Bronchial epithelial cell (primary cell): Measurements from ENCODE around the gene NOXA1. TPM values are rescaled to one million over a fixed set of nuclear protein-coding genes. Genes with fewer than 3 reads are reported as not detected.
A peak's percentile ranks its signal among the peaks of the same experiment; 100 is the strongest.

Source experiments
- DNase-seq: peaks from one replicate; pipeline ENCODE4 v3.0.0-alpha.2; 2010; ENCODE audit warnings: low read depth
- FAIRE-seq: peaks from 2 replicates; lab custom pipeline; 2011; peaks lifted over from hg19 to GRCh38; lab: Jason Lieb, UNC
- H3K27me3 ChIP-seq: 2 replicates; pipeline ENCODE4 v1.5.1; 2011; ENCODE audit warnings: low read length; ENCODE audit not compliant: control insufficient read depth, insufficient read depth
- H3K36me3 ChIP-seq: 2 replicates; pipeline ENCODE4 v1.5.1; 2011; ENCODE audit warnings: low read length; ENCODE audit not compliant: control insufficient read depth, insufficient read depth
- H3K4me3 ChIP-seq: 2 replicates; pipeline ENCODE4 v1.5.1; 2011; ENCODE audit warnings: mild to moderate bottlenecking, low read depth, low read length, control low read depth
- CTCF ChIP-seq: IDR thresholded peaks from 2 replicates; pipeline ENCODE4 v1.5.1; 2011; ENCODE audit warnings: mild to moderate bottlenecking, moderate library complexity, low read length, control low read depth, inconsistent platforms; ENCODE audit not compliant: insufficient read depth, severe bottlenecking
- total RNA-seq: library from RNA; depleted of rRNA; stranded (reverse); fragments of >200 nt; gene quantifications from 2 replicates; pipeline ENCODE4 v1.2.1, GENCODE V29; 2014

NOXA1 gene
- total RNA-seq, 1 donor from 2014 or later = 0.53 TPM

- H3K27me3 ChIP-seq = no peaks in the 10 kb centered on the region
- DNase-seq (no peak), FAIRE-seq (no peak)
- no peak for TF ChIP-seq CTCF
- peaks cover 25% of the 10 kb centered on the region for H3K36me3 ChIP-seq
- H3K4me3 ChIP-seq = no peak overlapping the region
Observed at GRCh38 chr9:137455359-137455991, 32.3 kb downstream of the NOXA1 start.

GRCh38 chr9:137456061-137456863 lies 33.1 kb downstream of the NOXA1 start:
- peaks cover 25% of the 10 kb centered on the region for H3K36me3 ChIP-seq
- DNase-seq (no peak), FAIRE-seq (no peak)
- no peak overlapping the region for H3K4me3 ChIP-seq
- TF ChIP-seq CTCF = no peak
- H3K27me3 ChIP-seq = no peaks in the 10 kb centered on the region

- Histone ChIP-seq H3K36me3 (peaks cover 25% of the 10 kb centered on the region), H3K27me3 (no peaks in the 10 kb centered on the region), H3K4me3 (no peak overlapping the region)
- no peak for DNase-seq
- TF ChIP-seq CTCF = no peak
- no peak for FAIRE-seq
Observed at GRCh38 chr9:137456864-137457405, 33.7 kb downstream of the NOXA1 start.

GRCh38 chr9:137457406-137458193 lies 34.4 kb downstream of the NOXA1 start:
- no peak for TF ChIP-seq CTCF
- no peak for FAIRE-seq
- no peak for DNase-seq
- peak overlapping the region; percentile 88 for H3K4me3 ChIP-seq
- H3K27me3 ChIP-seq = no peaks in the 10 kb centered on the region
- H3K36me3 ChIP-seq = peaks cover 23% of the 10 kb centered on the region

DNA sequence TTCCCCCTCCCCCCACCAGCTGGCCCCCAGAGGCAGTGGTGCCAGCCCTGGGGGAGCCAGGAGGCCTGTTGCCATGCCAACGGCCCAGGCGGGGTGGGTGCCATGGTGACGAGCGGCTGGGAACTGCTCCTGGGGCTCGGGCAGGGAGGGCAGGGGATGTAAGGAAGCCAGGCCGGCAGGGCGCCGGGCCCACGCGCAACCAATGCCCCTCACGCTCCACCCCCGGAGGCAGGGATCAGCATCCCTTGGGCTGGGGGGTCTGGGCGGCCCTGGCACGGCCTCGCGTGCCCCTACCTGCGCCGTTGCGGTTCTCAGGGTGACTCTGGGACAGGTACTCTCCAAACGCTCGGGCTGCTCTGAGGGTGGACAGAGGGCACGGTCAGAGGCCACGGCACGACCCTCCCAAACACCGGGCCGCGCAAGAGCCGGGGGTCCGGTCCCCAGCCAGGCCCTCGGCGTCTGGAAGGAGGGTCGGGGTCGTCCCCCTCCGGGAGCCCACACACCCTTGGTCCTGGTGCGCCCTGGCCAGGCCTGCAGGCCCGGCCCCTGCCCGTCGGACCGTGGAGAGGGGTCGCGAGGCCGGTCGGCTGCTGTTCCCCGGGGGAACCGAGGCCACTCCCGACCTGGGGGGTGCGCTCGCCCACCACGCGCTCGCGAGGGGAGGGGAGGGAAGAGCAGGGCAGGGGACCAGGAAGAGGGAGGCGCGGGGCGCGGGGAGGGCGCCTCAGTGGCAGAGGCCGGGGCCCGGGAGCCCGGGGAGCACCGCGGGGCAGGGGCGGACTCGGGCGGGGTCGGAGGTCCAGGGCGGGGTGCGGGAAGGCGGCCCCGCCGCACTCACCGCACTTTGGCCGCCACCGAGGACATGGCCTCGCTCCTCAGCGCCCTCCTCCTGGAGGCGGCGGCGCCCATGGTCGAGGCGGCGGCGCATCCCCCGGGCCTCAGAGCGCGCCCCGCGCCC lies 35.3 kb downstream of the NOXA1 start:
- DNase-seq = no peak

More for the DNA sequence above, 35.3 kb downstream of the NOXA1 start:
- no peak for FAIRE-seq
- Histone ChIP-seq H3K27me3 (no peaks in the 10 kb centered on the region), H3K4me3 (peak overlapping the region; percentile 88), H3K36me3 (peaks cover 18% of the 10 kb centered on the region)
- no peak for TF ChIP-seq CTCF
